NCI-H1092 treated with DMSO at 0.1 percent for 48 hours (cell line): Measurements from ENCODE around the gene MEG3.
"Not testable (repeated sequence)": the region's sequence is repeated elsewhere in the genome, so short reads cannot be mapped to it uniquely, and the experiment has no call there.

Experiments
- DNase-seq: peaks from one replicate; lab custom pipeline; 2025; lab: John Stamatoyannopoulos, UW

Gene MEG3

DNA sequence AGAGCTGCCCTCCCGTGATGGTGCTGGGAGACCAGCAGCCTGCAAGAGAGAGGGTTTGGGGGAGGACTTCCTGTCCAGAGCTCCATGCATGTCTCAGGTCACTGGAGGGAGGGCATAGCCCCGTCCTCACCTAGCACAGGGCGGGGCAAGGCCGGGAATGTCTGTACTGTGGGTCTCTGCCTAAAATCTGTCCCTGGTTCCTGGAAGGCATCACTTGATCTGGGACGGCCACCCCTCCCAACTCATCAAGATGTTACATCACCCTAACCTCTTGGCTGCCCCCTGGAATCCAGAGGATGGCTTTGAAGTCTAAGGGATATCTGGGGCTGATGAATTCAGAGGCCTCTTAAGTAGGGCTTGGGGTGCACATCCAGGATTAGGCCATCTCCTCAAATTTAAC is 37.0 kb upstream of the MEG3 start:
- no peak for DNase-seq

DNA sequence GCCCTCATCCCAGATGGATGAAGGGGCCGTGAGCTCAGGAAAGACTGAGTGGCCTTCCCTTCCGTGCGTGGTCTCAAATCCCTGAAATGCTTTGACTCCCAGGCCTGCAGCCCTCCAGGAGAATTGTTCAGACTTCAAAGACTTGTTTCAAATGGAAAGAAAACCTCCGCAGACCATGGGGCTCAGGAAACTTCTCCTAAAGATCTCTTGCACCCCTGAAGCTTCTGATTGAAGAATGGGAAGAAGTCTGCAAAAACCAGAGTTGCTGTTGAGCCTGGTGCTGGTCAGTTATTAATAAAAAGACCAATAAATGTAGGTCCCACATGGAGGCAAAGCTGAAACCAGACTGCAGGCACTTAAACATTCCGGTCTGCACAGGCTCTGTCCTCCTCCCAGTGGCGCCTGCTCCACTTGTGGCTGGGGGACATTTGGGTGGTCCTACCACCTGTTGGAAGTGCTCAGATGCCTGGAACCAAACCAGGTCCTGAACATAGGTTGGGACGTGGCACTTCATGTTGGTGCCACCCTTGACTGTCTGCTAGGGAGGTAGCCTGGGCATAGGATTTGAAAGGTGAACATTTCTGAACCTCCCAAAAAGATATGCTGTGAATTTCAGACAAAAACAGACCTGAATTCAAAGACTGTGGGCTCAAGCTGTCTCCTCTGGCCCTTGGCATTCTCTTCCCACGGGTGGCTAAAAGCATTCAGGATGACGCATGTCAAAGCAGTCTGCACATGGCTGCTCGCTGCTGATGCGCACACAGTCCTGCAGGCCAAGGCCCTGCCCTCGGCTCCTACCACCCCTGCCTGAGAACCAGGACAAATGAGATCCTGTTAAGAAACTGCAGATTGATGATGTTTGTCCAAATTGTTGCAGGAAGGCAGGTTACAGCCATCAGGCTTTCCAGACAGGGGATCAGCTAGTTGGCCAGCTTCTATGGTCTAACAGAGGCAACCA is 36.2 kb upstream of the MEG3 start:
- DNase-seq: no peak

- no peak for DNase-seq
These were observed 35.2 kb upstream of the MEG3 start for GRCh38 chr14:100790502-100791347.

DNA sequence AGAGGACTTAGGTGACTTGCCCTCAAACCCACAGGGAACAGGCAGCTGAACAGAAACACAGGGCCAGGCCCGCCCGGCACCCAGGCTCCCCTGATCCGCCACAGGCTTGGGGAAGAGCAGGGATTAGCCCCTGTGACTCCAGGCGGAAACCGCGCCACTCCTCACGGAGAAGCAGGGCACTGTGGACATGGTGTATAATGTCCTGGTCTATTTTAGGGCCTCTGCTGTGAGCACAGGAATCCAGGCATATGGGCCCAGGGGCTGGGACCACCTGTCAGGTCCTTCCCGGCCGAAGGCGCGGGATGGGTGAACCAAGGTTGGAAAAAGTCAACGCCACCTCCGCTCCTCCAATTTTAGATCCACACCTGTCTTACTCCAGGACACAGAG is 34.6 kb upstream of the MEG3 start:
- no peak for DNase-seq

DNA sequence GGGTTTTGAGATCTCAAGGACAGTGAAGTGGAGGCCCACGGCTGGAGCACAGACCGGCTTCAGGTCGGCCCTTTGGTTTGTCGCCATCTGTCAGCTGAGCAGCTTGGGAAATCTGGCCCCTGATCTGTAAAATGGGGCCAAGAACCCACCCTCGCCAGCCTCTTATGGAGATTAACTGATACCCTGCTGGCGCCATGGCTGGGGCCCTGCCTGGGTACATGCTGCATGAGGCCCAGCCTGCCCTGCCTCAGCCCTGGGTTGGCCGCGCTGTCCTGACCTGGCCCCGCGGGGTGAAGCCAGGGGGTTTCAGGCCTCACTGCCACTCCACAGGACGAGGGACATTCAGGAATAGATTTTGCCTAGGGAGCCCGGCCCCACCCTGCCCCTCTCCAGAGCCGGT is 33.9 kb upstream of the MEG3 start:
- no peak for DNase-seq

- DNase-seq: no peak
These were observed 29.0 kb upstream of the MEG3 start for GRCh38 chr14:100796946-100797345.

DNA sequence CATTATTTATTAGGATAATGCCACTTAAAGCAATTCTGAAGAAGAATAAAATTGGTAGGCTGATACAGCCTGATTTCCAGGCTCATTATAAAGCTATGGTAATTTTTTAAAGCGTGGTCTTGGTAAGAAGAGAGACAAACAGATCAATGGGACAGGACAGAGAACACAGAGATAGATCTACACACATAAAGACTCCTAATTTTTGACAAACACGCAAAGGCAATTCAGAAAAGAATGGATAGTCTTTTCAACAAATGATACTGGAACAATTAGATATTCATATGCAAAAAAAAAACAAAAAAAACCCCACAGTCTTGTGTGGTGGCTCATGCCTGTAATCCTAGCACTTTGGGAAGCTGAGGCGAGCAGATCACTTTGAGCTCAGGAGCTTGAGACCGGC is 25.9 kb upstream of the MEG3 start:
- no peak for DNase-seq

GRCh38 chr14:100801433-100801832 is 24.5 kb upstream of the MEG3 start:
- not testable (repeated sequence) for DNase-seq

- no peak for DNase-seq
These were observed 23.7 kb upstream of the MEG3 start for GRCh38 chr14:100802179-100802578.

GRCh38 chr14:100802766-100803165 is 23.2 kb upstream of the MEG3 start:
- DNase-seq: no peak

- no peak for DNase-seq
These were observed 22.7 kb upstream of the MEG3 start for GRCh38 chr14:100803226-100803625.

GRCh38 chr14:100803676-100804075 is 22.2 kb upstream of the MEG3 start:
- no peak for DNase-seq

- no peak for DNase-seq
These were observed 21.8 kb upstream of the MEG3 start for GRCh38 chr14:100804138-100804537.

DNA sequence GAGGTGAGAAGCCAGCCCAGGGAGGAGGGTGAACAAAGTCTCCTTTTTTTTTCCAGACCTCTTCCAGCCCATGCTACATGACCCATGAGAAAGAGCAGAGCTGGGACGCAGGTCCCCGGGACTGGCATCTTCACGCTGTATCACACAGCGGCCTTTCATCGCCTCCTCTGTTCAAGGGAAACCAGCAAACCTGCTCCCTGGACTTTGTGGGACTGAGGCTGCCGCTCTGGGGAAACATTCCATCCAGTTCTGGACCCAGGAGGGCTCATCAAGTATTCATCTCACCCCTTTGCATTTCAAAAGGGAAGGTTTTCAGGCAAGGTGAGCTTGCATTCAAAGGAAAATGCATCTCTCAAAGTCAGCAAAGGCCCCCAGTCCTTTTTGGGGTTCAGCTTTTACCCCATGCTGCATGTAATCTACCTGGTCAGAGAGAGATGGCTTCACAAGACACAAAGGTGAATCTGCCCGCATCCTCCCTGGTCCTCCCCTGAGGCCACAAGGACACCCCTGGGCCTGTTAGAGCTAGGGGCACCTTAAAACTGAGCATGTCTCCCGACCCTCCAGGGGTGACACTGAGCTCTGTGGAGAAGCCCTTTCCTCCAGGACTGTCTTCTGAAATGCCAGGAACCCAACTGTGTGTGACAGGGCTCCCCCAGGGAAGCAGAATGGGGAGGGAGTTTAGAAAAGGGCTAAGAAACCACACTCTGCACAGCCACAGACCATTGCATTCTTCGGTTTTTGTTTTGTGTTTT is 21.2 kb upstream of the MEG3 start:
- DNase-seq: no peak

GRCh38 chr14:100806386-100806785 is 19.5 kb upstream of the MEG3 start:
- no peak for DNase-seq

DNA sequence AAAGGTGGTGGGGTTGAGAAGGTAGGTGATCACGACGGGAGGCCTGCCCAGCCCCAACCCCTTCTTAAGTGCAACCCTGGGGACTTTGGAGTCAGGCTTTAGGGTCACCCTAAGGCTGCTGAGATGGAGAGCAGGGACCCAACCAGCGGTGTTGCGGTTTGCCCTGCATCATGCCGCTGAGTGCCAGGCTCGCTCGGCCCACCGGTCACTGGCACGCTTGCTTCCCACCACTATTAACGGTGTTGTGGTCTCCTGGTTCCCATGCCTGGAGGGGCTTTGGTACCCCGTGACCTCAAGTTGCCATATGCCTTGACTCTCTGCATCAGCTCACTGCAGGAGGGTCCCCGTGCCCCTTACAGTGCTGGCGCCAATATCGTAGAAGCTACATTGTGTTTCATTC is 18.4 kb upstream of the MEG3 start:
- DNase-seq: no peak

GRCh38 chr14:100807979-100808734 is 17.8 kb upstream of the MEG3 start:
- DNase-seq: no peak

- no peak for DNase-seq
These were observed 15.5 kb upstream of the MEG3 start for GRCh38 chr14:100810435-100810834.

- no peak for DNase-seq
These were observed 15.0 kb upstream of the MEG3 start for GRCh38 chr14:100810861-100811461.

- DNase-seq: no peak
These were observed 12.6 kb upstream of the MEG3 start for GRCh38 chr14:100813291-100813690.
